ENCODE measurements around the gene SLC12A1. TPM values are rescaled to one million over a fixed set of nuclear protein-coding genes. Genes with fewer than 3 reads are reported as not detected.

SLC12A1 gene
- total RNA-seq, 2 donors from 2014 or later: not detected

DNA sequence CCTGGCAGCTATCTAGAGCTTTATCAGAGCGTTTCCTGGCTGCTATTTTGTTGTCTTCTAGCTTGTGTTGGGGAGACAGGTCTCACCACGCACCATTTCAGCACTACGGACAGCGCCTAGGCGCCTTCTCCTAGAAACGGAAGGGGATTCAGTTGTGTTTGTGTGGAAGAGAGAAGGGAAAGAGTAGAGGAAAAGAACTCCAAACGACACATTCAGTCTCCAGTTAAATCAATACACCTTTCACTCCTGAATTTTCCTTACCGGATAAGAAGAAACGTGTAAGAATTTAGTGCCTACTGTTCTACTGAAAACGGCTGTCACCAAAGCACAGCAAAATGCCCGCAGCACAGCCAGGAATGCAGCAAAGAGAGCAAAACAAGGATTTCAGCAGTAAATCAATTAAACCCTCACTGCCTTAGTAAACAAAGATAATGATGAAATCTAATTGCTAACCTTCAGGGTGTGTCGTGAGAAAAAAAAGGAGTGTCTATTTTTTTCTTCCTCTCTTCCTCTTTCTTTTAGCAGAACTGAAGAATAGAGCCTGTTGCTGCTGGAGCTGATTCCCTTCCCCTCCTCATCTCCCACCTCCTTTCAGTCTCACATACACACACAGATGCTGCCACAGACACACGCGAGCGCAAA is 15.0 kb upstream of the SLC12A1 start:
- Mint-ChIP-seq H3K27me3 (ENCODE audit: insufficient read depth) (peaks cover 4% of the 10 kb centered on the region), H3K27ac (no peak overlapping the region), H3K36me3 (ENCODE audit: low read depth) (no peaks in the 10 kb centered on the region), H3K4me1 (peaks cover 13% of the 10 kb centered on the region), H3K4me3 (peak overlapping the region; percentile 3), H3K9me3 (no peaks in the 10 kb centered on the region)
- WGBS, 2 experiments (ENCODE audit: insufficient coverage in 1 of 2, insufficient read length in 1 of 2): 6 to 20% methylated on average over 5 to 12 of the region's 15 CpGs
- no peak overlapping the region for H3K27ac ChIP-seq (ENCODE audit: low read depth, low read length)
- no peaks in the 10 kb centered on the region for H3K36me3 ChIP-seq (ENCODE audit: control insufficient read depth, insufficient read depth, low read length)
- peaks cover 45% of the 10 kb centered on the region for H3K27me3 ChIP-seq (ENCODE audit: control insufficient read depth, insufficient read depth, low read length, poor library complexity, severe bottlenecking)
- DNase-seq: peak; percentile 97
- no peaks in the 10 kb centered on the region for H3K4me1 ChIP-seq (ENCODE audit: control insufficient read depth, insufficient read depth, low read length)
- no peaks in the 10 kb centered on the region for H3K9me3 ChIP-seq (ENCODE audit: control insufficient read depth, low read length)
- TF ChIP-seq, protein P1, sequence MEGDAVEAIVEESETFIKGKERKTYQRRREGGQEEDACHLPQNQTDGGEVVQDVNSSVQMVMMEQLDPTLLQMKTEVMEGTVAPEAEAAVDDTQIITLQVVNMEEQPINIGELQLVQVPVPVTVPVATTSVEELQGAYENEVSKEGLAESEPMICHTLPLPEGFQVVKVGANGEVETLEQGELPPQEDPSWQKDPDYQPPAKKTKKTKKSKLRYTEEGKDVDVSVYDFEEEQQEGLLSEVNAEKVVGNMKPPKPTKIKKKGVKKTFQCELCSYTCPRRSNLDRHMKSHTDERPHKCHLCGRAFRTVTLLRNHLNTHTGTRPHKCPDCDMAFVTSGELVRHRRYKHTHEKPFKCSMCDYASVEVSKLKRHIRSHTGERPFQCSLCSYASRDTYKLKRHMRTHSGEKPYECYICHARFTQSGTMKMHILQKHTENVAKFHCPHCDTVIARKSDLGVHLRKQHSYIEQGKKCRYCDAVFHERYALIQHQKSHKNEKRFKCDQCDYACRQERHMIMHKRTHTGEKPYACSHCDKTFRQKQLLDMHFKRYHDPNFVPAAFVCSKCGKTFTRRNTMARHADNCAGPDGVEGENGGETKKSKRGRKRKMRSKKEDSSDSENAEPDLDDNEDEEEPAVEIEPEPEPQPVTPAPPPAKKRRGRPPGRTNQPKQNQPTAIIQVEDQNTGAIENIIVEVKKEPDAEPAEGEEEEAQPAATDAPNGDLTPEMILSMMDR (conservative IDR thresholded peaks at IDR 0.05): no peak
- H3K4me3 ChIP-seq (ENCODE audit: low read length): peak overlapping the region; percentile 69
- no peak overlapping the region for H3K9ac ChIP-seq (ENCODE audit: extremely low read depth, low read length, poor library complexity, severe bottlenecking)

DNA sequence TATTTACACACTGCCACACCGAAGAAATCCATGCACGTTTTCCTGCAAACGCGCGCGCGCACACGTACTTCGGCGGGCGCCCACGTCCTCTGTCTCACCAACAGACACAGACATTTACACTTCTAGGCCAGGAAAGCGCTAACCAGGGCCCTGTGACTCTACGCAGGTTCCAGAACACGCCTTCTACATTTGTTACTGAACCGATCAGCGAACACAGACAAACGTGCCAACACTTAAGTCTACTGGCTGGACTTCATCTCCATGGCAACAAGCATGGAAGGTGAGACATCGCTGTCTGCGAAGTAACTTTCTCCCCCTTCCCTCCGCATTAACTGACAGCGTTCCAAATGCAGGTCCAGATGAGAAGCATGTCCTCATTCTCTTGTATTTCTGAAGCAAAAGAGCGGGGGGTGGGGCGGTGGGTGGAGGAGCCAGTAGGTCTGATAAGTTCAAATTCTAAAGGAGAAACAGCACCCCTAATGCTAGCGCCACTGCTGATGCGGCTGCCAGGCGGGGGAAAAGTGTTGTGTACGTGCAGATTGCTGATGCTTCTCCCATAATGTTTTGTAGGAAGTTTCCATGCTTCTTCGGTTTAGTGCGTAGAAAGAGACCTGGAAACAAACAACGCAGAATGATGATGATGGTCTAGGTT is 14.4 kb upstream of the SLC12A1 start, which contains the start of gene CTXN2:
TSS of gene CTXN2 (plus strand) at position 92 of the 652 bp plus-strand sequence. CDS start 9,636 bp downstream, outside the sequence.
- Histone ChIP-seq H3K9ac (ENCODE audit: extremely low read depth, low read length, poor library complexity, severe bottlenecking) (no peak within 1 kb of the TSS), H3K36me3 (ENCODE audit: control insufficient read depth, insufficient read depth, low read length) (no peaks in the 10 kb centered on the region), H3K4me3 (ENCODE audit: low read length) (peak within 1 kb of the TSS; percentile 69), H3K27ac (ENCODE audit: low read depth, low read length) (no peak within 1 kb of the TSS), H3K9me3 (ENCODE audit: control insufficient read depth, low read length) (no peaks in the 10 kb centered on the region), H3K27me3 (ENCODE audit: control insufficient read depth, insufficient read depth, low read length, poor library complexity, severe bottlenecking) (peaks cover 45% of the 10 kb centered on the region), H3K4me1 (ENCODE audit: control insufficient read depth, insufficient read depth, low read length) (no peaks in the 10 kb centered on the region)
- Mint-ChIP-seq H3K27me3 (ENCODE audit: insufficient read depth) (peaks cover 4% of the 10 kb centered on the region), H3K4me1 (peaks cover 13% of the 10 kb centered on the region), H3K4me3 (peak within 1 kb of the TSS; percentile 3), H3K9me3 (no peaks in the 10 kb centered on the region), H3K36me3 (ENCODE audit: low read depth) (no peaks in the 10 kb centered on the region), H3K27ac (no peak within 1 kb of the TSS)
- 17 to 35% methylated on average over 10 to 31 of the region's 31 CpGs for WGBS, 2 experiments (ENCODE audit: insufficient coverage in 1 of 2, insufficient read length in 1 of 2)
- peak; percentile 58 for DNase-seq
- TF ChIP-seq, protein P1 (conservative IDR thresholded peaks at IDR 0.05): no peak

DNA sequence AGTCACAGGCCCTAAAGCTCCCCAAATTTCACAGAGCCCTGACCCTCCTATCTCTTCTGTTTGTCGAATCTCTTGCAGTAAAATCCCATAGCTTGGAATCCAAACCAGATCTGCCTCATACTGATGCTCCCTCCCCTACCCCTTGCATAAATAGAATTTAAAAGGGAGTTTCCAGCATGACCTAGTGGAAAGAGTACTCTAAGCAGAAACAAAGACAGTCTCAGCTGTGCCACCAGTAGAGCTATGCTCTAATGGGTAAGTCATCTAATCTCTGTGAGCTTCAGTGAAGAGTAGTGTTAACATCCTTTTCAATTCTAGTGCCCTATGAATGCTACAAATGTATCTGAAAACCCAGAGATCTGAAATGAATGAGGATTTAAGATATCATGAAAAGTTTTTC is 4.0 kb upstream of the SLC12A1 start:
- Histone ChIP-seq H3K4me1 (ENCODE audit: control insufficient read depth, insufficient read depth, low read length) (no peaks in the 10 kb centered on the region), H3K9ac (ENCODE audit: extremely low read depth, low read length, poor library complexity, severe bottlenecking) (no peak overlapping the region), H3K4me3 (ENCODE audit: low read length) (no peak overlapping the region), H3K9me3 (ENCODE audit: control insufficient read depth, low read length) (no peaks in the 10 kb centered on the region), H3K27me3 (ENCODE audit: control insufficient read depth, insufficient read depth, low read length, poor library complexity, severe bottlenecking) (no peaks in the 10 kb centered on the region), H3K27ac (ENCODE audit: low read depth, low read length) (no peak overlapping the region), H3K36me3 (ENCODE audit: control insufficient read depth, insufficient read depth, low read length) (no peaks in the 10 kb centered on the region)
- H3K4me3 Mint-ChIP-seq: no peak overlapping the region
- no peak for DNase-seq
- TF ChIP-seq, protein P1 (conservative IDR thresholded peaks at IDR 0.05): no peak
- no peaks in the 10 kb centered on the region for H3K36me3 Mint-ChIP-seq (ENCODE audit: low read depth)
- peaks cover 3% of the 10 kb centered on the region for H3K27me3 Mint-ChIP-seq (ENCODE audit: insufficient read depth)
- no peak overlapping the region for H3K27ac Mint-ChIP-seq
- no peaks in the 10 kb centered on the region for H3K9me3 Mint-ChIP-seq
- WGBS, 2 experiments (ENCODE audit: insufficient coverage in 1 of 2, insufficient read length in 1 of 2): 69% methylated on average over 1 of the region's 1 CpG; no CpG with 5 or more reads in 1 of the 2 experiments
- H3K4me1 Mint-ChIP-seq: no peaks in the 10 kb centered on the region

Data from endodermal cell (in vitro differentiated cells).